ENCODE measurements around the gene GNG4. TPM values are rescaled to one million over a fixed set of nuclear protein-coding genes. Genes with fewer than 3 reads are reported as not detected.

GNG4 gene
- total RNA-seq, 1 donor from 2014 or later, result 31.0 TPM

DNA sequence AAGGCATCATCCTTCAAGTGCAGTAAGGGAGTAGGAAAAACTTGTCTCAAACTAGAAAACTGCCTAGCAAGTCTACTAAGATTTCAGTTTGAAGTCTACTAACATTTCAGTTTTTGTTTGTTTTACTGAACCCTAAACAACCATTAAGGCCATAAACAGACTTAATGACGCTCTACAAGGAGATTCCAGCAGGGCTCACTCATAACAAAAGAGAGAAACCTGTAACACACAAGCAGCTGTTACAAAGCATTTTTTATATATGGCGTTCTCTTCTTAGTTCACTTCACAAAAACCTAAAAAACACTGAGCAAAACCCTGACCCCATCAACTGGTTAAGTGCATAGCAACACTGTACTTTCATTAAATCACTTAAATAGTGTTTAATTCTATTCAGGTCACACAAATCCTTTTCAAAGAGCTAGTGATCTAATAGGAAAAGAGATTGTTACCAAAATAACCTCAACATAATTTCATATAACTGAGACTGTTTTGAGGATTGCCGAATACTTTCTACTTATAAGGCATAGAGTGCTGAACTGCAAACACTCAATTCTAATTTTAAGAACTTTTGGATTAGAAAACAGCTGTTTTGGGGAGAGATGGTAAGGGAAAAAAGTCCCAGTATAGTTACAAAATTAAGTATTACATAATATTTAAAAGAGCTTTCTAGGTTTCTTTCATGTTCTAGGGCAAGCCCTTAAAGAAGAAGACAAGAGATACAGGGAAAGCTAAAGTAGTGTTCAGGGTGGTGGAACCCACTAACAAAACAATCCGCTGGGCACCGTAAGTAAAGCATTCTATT lies 146.8 kb downstream of the GNG4 start:
- no peak for FAIRE-seq
- no peak for DNase-seq (ENCODE audit: low spot score in 2 of 2)

DNA sequence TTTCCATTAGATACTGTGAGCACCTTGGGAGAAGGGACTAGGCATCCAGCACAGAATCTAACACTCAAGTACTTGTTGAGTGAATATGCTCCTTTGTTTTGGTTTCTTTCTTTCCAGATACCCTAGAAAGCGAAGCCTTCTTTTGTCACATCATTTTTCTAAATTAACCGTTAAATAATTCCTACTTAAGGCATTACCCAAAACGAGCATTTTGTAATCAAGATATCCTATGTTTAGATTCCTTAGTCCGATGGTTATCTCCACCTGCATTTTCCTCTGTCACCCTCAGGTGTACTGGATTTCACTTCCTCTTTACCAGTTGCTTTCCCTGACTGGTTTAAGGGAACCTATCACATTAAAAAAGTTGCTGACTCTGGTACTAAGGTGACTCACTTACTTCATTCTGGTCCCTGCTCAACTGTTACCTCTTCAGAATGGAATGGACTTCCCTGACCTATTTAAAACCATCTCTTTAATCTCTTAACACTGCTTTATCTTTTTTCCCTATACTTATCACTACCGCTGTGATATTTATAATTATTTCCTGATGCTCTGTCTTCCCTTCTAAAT lies 148.5 kb downstream of the GNG4 start:
- FAIRE-seq (no peak), DNase-seq (ENCODE audit: low spot score in 2 of 2) (no peak)

Small RNA genes lying within 50 kb of the gene (small RNA-seq; reads per million reads assigned to genes)
- gene MTCO3P46 (not detected), gene MTND4LP21 (not detected)

Other genes starting within 250 kb of the GNG4 start
- 19.6 TPM for gene B3GALNT2, start 145.3 kb downstream of the GNG4 start, total RNA-seq
- gene LYST, start 217.1 kb upstream of the GNG4 start, total RNA-seq, result 66.0 TPM